ENCODE results near the gene MAGT1. TPM values are rescaled to one million over a fixed set of nuclear protein-coding genes. Genes with fewer than 3 reads are reported as not detected.

The MAGT1 gene
- total RNA-seq, 2 donors from 2014 or later: 37.1 to 79.4 TPM

DNA sequence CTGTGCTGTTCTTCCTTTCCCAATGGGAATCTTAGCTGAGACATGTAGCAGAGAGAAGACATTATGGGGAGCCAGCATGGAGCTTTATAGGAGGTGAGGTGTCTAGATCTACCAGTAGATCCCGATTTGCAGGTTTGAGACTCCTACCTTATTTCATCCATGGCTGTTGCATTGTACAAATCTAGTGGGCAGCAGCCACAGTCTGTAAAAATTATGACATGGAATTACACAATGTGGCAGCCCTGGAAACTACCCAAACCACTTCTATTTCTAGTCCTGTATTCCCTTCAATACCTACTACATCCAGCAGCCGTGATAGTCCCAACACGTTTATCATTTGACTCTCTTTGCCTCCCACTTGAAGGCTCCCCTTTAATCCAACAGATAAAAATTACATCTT is 23.3 kb upstream of the MAGT1 start:
- TF ChIP-seq POLR2AphosphoS5 (IDR thresholded peaks at IDR 0.05) (no peak), POLR2A (IDR thresholded peaks at IDR 0.05) (no peak)
- TF ChIP-seq, protein P1, sequence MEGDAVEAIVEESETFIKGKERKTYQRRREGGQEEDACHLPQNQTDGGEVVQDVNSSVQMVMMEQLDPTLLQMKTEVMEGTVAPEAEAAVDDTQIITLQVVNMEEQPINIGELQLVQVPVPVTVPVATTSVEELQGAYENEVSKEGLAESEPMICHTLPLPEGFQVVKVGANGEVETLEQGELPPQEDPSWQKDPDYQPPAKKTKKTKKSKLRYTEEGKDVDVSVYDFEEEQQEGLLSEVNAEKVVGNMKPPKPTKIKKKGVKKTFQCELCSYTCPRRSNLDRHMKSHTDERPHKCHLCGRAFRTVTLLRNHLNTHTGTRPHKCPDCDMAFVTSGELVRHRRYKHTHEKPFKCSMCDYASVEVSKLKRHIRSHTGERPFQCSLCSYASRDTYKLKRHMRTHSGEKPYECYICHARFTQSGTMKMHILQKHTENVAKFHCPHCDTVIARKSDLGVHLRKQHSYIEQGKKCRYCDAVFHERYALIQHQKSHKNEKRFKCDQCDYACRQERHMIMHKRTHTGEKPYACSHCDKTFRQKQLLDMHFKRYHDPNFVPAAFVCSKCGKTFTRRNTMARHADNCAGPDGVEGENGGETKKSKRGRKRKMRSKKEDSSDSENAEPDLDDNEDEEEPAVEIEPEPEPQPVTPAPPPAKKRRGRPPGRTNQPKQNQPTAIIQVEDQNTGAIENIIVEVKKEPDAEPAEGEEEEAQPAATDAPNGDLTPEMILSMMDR (IDR thresholded peaks at IDR 0.05): no peak
- DNase-seq (ENCODE audit: low spot score): no peak
- Histone ChIP-seq H3K4me3 (no peak overlapping the region), H3K27me3 (replicated peaks; ENCODE audit: insufficient read depth) (no peaks in the 10 kb centered on the region), H3K36me3 (no peaks in the 10 kb centered on the region), H3K4me1 (replicated peaks) (no peaks in the 10 kb centered on the region), H3K9me3 (no peaks in the 10 kb centered on the region), H3K27ac (no peak overlapping the region)
- 24% methylated on average over 3 of the region's 3 CpGs for WGBS
- intact Hi-C loops (cut with DNase I): loop anchor here (10.0 kb wide), 1 partner anchor 106 kb away; no protein-coding TSS in a partner anchor

GRCh38 chrX:77917294-77917933 is 22.2 kb upstream of the MAGT1 start:
- intact Hi-C loops (cut with DNase I): loop anchor here (10.0 kb wide), 1 partner anchor 107 kb away; no protein-coding TSS in a partner anchor
- no peak for TF ChIP-seq POLR2AphosphoS5 (IDR thresholded peaks at IDR 0.05)
- TF ChIP-seq, protein P1 (IDR thresholded peaks at IDR 0.05): no peak
- no peak for TF ChIP-seq POLR2A (IDR thresholded peaks at IDR 0.05)

GRCh38 chrX:77910108-77910840 is 15.0 kb upstream of the MAGT1 start, which contains the start of gene ATP7A:
Gene ATP7A, plus strand, starts transcription at chrX:77910693. Its CDS starts 60,949 bp downstream, at chrX:77971642.
- H3K27ac ChIP-seq: peak within 1 kb of the TSS; percentile 76 to 86
- TF ChIP-seq, protein P1 (IDR thresholded peaks at IDR 0.05): peak in 3 of 4 experiments; percentile 57 to 76 (median 64)
- TF ChIP-seq POLR2AphosphoS5 (IDR thresholded peaks at IDR 0.05): peak; percentile 80
- TF ChIP-seq POLR2A (IDR thresholded peaks at IDR 0.05): peak; percentile 60
- DNase-seq (ENCODE audit: low spot score): peak; percentile 81
- H3K36me3 ChIP-seq: no peaks in the 10 kb centered on the region
- H3K4me3 ChIP-seq: peak within 1 kb of the TSS; percentile 44 to 48
- no peaks in the 10 kb centered on the region for H3K9me3 ChIP-seq
- intact Hi-C loops (cut with DNase I): loop anchor here (10.0 kb wide), 1 partner anchor 115 kb away; no protein-coding TSS in a partner anchor
- WGBS: 2% methylated on average over 34 of the region's 36 CpGs
- H3K27me3 ChIP-seq (replicated peaks; ENCODE audit: insufficient read depth): no peaks in the 10 kb centered on the region
- no peaks in the 10 kb centered on the region for H3K4me1 ChIP-seq (replicated peaks)

More at GRCh38 chrX:77917294-77917933, 22.2 kb upstream of the MAGT1 start:
- 63% methylated on average over 2 of the region's 2 CpGs for WGBS
- no peak overlapping the region for H3K27ac ChIP-seq
- H3K27me3 ChIP-seq (replicated peaks; ENCODE audit: insufficient read depth): no peaks in the 10 kb centered on the region
- no peaks in the 10 kb centered on the region for H3K9me3 ChIP-seq
- H3K4me3 ChIP-seq: no peak overlapping the region
- no peaks in the 10 kb centered on the region for H3K4me1 ChIP-seq (replicated peaks)
- no peak for DNase-seq (ENCODE audit: low spot score)
- no peaks in the 10 kb centered on the region for H3K36me3 ChIP-seq

DNA sequence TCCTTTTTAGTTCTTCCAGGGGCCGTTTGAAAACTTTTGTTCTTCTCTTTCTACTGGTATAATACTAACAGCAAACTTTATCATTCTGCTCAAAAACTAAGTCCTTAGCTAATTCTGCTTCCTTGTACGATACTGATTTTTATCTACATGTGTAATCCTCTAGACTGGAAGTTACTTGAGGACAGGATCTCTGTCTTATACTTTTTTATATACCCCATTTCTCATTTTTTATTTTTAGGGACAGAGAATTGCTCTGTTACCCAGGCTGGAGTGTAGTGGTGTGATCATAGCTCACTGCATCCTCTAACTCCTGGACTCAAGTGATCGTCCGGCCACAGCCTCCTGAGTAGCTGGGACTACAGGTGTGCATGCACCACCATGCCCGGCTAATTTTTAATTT is 6.3 kb upstream of the MAGT1 start:
- intact Hi-C loops (cut with DNase I): loop anchor here (10.0 kb wide), 1 partner anchor 203 kb away; the partner anchor contains the start of gene PGK1
- H3K27me3 ChIP-seq (replicated peaks; ENCODE audit: insufficient read depth): no peaks in the 10 kb centered on the region
- no peaks in the 10 kb centered on the region for H3K36me3 ChIP-seq
- H3K4me1 ChIP-seq (replicated peaks): no peaks in the 10 kb centered on the region
- no peak for DNase-seq (ENCODE audit: low spot score)
- H3K27ac ChIP-seq: no peak overlapping the region
- WGBS: 85% methylated on average over 5 of the region's 5 CpGs
- H3K4me3 ChIP-seq: no peak overlapping the region
- no peaks in the 10 kb centered on the region for H3K9me3 ChIP-seq
- TF ChIP-seq, protein P1 (IDR thresholded peaks at IDR 0.05): no peak
- TF ChIP-seq POLR2A (IDR thresholded peaks at IDR 0.05): no peak
- TF ChIP-seq POLR2AphosphoS5 (IDR thresholded peaks at IDR 0.05): no peak

All from prostate gland (tissue), 2 donors.